ENCODE measurements around the gene C2orf69. TPM values are rescaled to one million over a fixed set of nuclear protein-coding genes. Genes with fewer than 3 reads are reported as not detected.

Gene C2orf69
- total RNA-seq (17.0 TPM), polyA plus RNA-seq (7.3 TPM)

GRCh38 chr2:199911052-199911876 is at the start of gene C2orf69:
C2orf69 (plus strand) TSS chr2:199911293; CDS start chr2:199911439, 146 bp downstream.
- DNase-seq (ENCODE audit: extremely low spot score), result peak; percentile 90
- peaks cover 1% of the 10 kb centered on the region for H3K4me1 ChIP-seq (ENCODE audit: insufficient read depth)

DNA sequence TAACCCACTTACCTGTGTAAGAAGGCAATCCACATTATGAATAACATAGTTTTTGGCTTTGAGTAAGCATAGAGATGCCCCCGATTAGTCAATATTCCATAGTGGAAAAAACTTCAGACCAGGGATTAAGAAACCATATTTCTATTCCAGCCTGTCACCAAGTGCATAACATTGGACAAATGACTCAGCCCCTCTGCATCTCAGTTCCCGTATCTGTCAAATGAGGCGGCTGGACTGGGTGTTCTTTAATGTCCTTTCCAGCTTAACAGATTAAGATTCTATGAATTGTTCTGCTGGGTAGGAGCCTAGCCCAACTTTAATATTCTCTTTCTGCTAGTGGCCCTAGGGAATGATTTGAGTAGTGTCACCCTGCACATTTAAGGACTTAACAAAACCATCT is 48.3 kb upstream of the C2orf69 start:
- WGBS, result 56% methylated on average over 3 of the region's 3 CpGs
- no peak for DNase-seq (ENCODE audit: extremely low spot score)
- H3K27ac ChIP-seq (ENCODE audit: low read depth), result no peak overlapping the region
- H3K36me3 ChIP-seq (ENCODE audit: insufficient read depth), result no peaks in the 10 kb centered on the region
- no peaks in the 10 kb centered on the region for H3K4me1 ChIP-seq (ENCODE audit: insufficient read depth)
- no peak overlapping the region for H3K4me3 ChIP-seq (ENCODE audit: low read depth, low read length)

More at GRCh38 chr2:199911052-199911876, at the start of gene C2orf69:
- Histone ChIP-seq H3K36me3 (ENCODE audit: insufficient read depth) (no peaks in the 10 kb centered on the region), H3K4me3 (ENCODE audit: low read depth, low read length) (peak within 1 kb of the TSS; percentile 78), H3K27ac (ENCODE audit: low read depth) (peak within 1 kb of the TSS; percentile 99)
- under 1% methylated on average over 85 of the region's 85 CpGs for WGBS

DNA sequence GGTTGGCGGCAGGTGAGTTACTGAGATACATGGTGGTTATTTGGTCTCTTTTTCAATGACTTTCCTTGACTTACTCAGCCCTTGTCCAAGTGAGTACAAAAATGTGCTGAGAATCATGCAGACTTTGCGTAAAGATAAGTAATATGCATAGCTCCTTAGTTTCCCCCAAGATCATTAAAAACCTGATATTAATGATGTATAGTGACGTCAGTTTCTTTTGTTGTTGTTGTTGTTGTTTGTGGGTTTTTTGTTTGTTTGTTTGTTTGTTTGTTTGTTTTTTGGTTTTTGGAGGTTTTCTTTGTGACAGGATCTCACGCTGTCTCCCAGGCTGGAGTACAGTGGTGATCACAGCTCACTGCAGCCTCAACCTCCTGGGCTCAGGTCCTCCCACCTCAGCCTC is 45.2 kb upstream of the C2orf69 start:
- no peak overlapping the region for H3K4me3 ChIP-seq (ENCODE audit: low read depth, low read length)
- 92% methylated on average over 4 of the region's 4 CpGs for WGBS
- DNase-seq (ENCODE audit: extremely low spot score), result no peak
- no peak overlapping the region for H3K27ac ChIP-seq (ENCODE audit: low read depth)
- H3K36me3 ChIP-seq (ENCODE audit: insufficient read depth), result no peaks in the 10 kb centered on the region
- H3K4me1 ChIP-seq (ENCODE audit: insufficient read depth), result no peaks in the 10 kb centered on the region

GRCh38 chr2:199868431-199869226 is 42.5 kb upstream of the C2orf69 start:
- no peak overlapping the region for H3K27ac ChIP-seq (ENCODE audit: low read depth)
- H3K36me3 ChIP-seq (ENCODE audit: insufficient read depth), result no peaks in the 10 kb centered on the region
- no peaks in the 10 kb centered on the region for H3K4me1 ChIP-seq (ENCODE audit: insufficient read depth)
- H3K4me3 ChIP-seq (ENCODE audit: low read depth, low read length), result no peak overlapping the region
- no peak for DNase-seq (ENCODE audit: extremely low spot score)
- 51% methylated on average over 5 of the region's 5 CpGs for WGBS

DNA sequence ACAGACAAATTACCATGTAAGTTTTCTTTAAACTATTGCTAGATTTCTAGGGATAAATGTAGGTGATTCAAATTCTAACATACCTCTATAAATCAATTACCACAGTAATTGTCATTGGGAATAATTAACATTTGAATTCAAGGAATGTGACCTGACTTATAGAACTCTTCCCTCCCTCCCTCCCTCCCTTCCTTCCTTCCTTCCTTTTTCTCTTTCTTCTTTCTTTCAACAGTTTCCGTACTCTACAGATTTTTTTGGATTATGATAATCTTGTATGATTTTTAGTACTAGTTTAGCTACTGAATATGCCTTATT is 41.9 kb upstream of the C2orf69 start:
- Histone ChIP-seq H3K27ac (ENCODE audit: low read depth) (no peak overlapping the region), H3K4me3 (ENCODE audit: low read depth, low read length) (no peak overlapping the region), H3K36me3 (ENCODE audit: insufficient read depth) (no peaks in the 10 kb centered on the region), H3K4me1 (ENCODE audit: insufficient read depth) (no peaks in the 10 kb centered on the region)
- no peak for DNase-seq (ENCODE audit: extremely low spot score)
- WGBS, result 68% methylated on average over 1 of the region's 1 CpG

GRCh38 chr2:199869653-199870052 is 41.4 kb upstream of the C2orf69 start:
- 38% methylated on average over 1 of the region's 1 CpG for WGBS
- no peaks in the 10 kb centered on the region for H3K36me3 ChIP-seq (ENCODE audit: insufficient read depth)
- H3K4me3 ChIP-seq (ENCODE audit: low read depth, low read length), result no peak overlapping the region
- no peak overlapping the region for H3K27ac ChIP-seq (ENCODE audit: low read depth)
- no peaks in the 10 kb centered on the region for H3K4me1 ChIP-seq (ENCODE audit: insufficient read depth)
- DNase-seq (ENCODE audit: extremely low spot score), result no peak

GRCh38 chr2:199870581-199870980 is 40.5 kb upstream of the C2orf69 start:
- WGBS, result 15% methylated on average over 1 of the region's 1 CpG

GRCh38 chr2:199874209-199874608 is 36.9 kb upstream of the C2orf69 start:
- Histone ChIP-seq H3K4me1 (ENCODE audit: insufficient read depth) (no peaks in the 10 kb centered on the region), H3K36me3 (ENCODE audit: insufficient read depth) (no peaks in the 10 kb centered on the region), H3K4me3 (ENCODE audit: low read depth, low read length) (no peak overlapping the region), H3K27ac (ENCODE audit: low read depth) (no peak overlapping the region)
- WGBS, result 96% methylated on average over 1 of the region's 1 CpG
- DNase-seq (ENCODE audit: extremely low spot score), result no peak

More at GRCh38 chr2:199870581-199870980, 40.5 kb upstream of the C2orf69 start:
- DNase-seq (ENCODE audit: extremely low spot score), result no peak
- H3K27ac ChIP-seq (ENCODE audit: low read depth), result no peak overlapping the region
- H3K4me3 ChIP-seq (ENCODE audit: low read depth, low read length), result no peak overlapping the region
- H3K4me1 ChIP-seq (ENCODE audit: insufficient read depth), result no peaks in the 10 kb centered on the region
- no peaks in the 10 kb centered on the region for H3K36me3 ChIP-seq (ENCODE audit: insufficient read depth)

- no peak overlapping the region for H3K27ac ChIP-seq (ENCODE audit: low read depth)
- DNase-seq (ENCODE audit: extremely low spot score), result no peak
- 76% methylated on average over 1 of the region's 1 CpG for WGBS
- H3K36me3 ChIP-seq (ENCODE audit: insufficient read depth), result no peaks in the 10 kb centered on the region
- no peak overlapping the region for H3K4me3 ChIP-seq (ENCODE audit: low read depth, low read length)
- no peaks in the 10 kb centered on the region for H3K4me1 ChIP-seq (ENCODE audit: insufficient read depth)
Measured at GRCh38 chr2:199875400-199875799, 35.7 kb upstream of the C2orf69 start.

- H3K4me3 ChIP-seq (ENCODE audit: low read depth, low read length), result no peak overlapping the region
- no peaks in the 10 kb centered on the region for H3K4me1 ChIP-seq (ENCODE audit: insufficient read depth)
- no peak overlapping the region for H3K27ac ChIP-seq (ENCODE audit: low read depth)
- no peaks in the 10 kb centered on the region for H3K36me3 ChIP-seq (ENCODE audit: insufficient read depth)
- no peak for DNase-seq (ENCODE audit: extremely low spot score)
Measured at GRCh38 chr2:199882667-199883066, 28.4 kb upstream of the C2orf69 start.

GRCh38 chr2:199883474-199884212 is 27.4 kb upstream of the C2orf69 start:
- DNase-seq (ENCODE audit: extremely low spot score), result no peak
- no peaks in the 10 kb centered on the region for H3K36me3 ChIP-seq (ENCODE audit: insufficient read depth)
- no peaks in the 10 kb centered on the region for H3K4me1 ChIP-seq (ENCODE audit: insufficient read depth)
- 84% methylated on average over 6 of the region's 6 CpGs for WGBS
- H3K4me3 ChIP-seq (ENCODE audit: low read depth, low read length), result no peak overlapping the region
- H3K27ac ChIP-seq (ENCODE audit: low read depth), result no peak overlapping the region

GRCh38 chr2:199895406-199895805 is 15.7 kb upstream of the C2orf69 start:
- Histone ChIP-seq H3K4me3 (ENCODE audit: low read depth, low read length) (no peak overlapping the region), H3K27ac (ENCODE audit: low read depth) (no peak overlapping the region), H3K4me1 (ENCODE audit: insufficient read depth) (no peaks in the 10 kb centered on the region), H3K36me3 (ENCODE audit: insufficient read depth) (no peaks in the 10 kb centered on the region)
- 48% methylated on average over 3 of the region's 3 CpGs for WGBS
- no peak for DNase-seq (ENCODE audit: extremely low spot score)

- 89% methylated on average over 2 of the region's 2 CpGs for WGBS
- H3K4me1 ChIP-seq (ENCODE audit: insufficient read depth), result no peaks in the 10 kb centered on the region
- H3K27ac ChIP-seq (ENCODE audit: low read depth), result no peak overlapping the region
- H3K36me3 ChIP-seq (ENCODE audit: insufficient read depth), result no peaks in the 10 kb centered on the region
- H3K4me3 ChIP-seq (ENCODE audit: low read depth, low read length), result no peak overlapping the region
- no peak for DNase-seq (ENCODE audit: extremely low spot score)
Measured at GRCh38 chr2:199896617-199897016, 14.5 kb upstream of the C2orf69 start.
